ENCODE data around the gene NDUFB6. TPM values are rescaled to one million over a fixed set of nuclear protein-coding genes. Genes with fewer than 3 reads are reported as not detected.

NDUFB6 gene
- total RNA-seq, 1 donor from 2014 or later = 37.6 TPM

GRCh38 chr9:32571969-32572899, 725 bp downstream of the NDUFB6 start:
- no peaks in the 10 kb centered on the region for H3K9me3 ChIP-seq (ENCODE audit: control insufficient read depth in 3 of 3, low read length in 3 of 3)
- peaks cover 2 to 16% (median 3%) of the 10 kb centered on the region in 3 donors for H3K36me3 ChIP-seq (ENCODE audit: control insufficient read depth in 3 of 3, insufficient read depth in 3 of 3, low read length in 3 of 3)
- H3K27ac ChIP-seq (ENCODE audit: low read depth, low read length) = peak overlapping the region; percentile 87
- H3K27me3 ChIP-seq (ENCODE audit: control insufficient read depth in 3 of 3, insufficient read depth in 3 of 3, low read length in 3 of 3) = no peaks in the 10 kb centered on the region
- H3K4me1 ChIP-seq (ENCODE audit: control insufficient read depth in 3 of 3, insufficient read depth in 3 of 3, low read length in 3 of 3) = peaks cover 12 to 24% (median 19%) of the 10 kb centered on the region in 3 donors
- H3K9ac ChIP-seq (ENCODE audit: low read depth in 1 of 3, low read length in 3 of 3) = peak overlapping the region; percentile 94 to 97 (median 95)
- peak overlapping the region; percentile 86 to 98 (median 97) for H3K4me3 ChIP-seq (ENCODE audit: low read length in 3 of 3)

GRCh38 chr9:32570262-32570661, 2.7 kb downstream of the NDUFB6 start:
- Histone ChIP-seq H3K9me3 (ENCODE audit: control insufficient read depth in 3 of 3, low read length in 3 of 3) (no peaks in the 10 kb centered on the region), H3K9ac (ENCODE audit: low read depth in 1 of 3, low read length in 3 of 3) (no peak overlapping the region), H3K4me1 (ENCODE audit: control insufficient read depth in 3 of 3, insufficient read depth in 3 of 3, low read length in 3 of 3) (peaks cover 12 to 24% (median 19%) of the 10 kb centered on the region in 3 donors), H3K27ac (ENCODE audit: low read depth, low read length) (no peak overlapping the region), H3K36me3 (ENCODE audit: control insufficient read depth in 3 of 3, insufficient read depth in 3 of 3, low read length in 3 of 3) (peaks cover 12 to 27% (median 18%) of the 10 kb centered on the region in 3 donors), H3K4me3 (ENCODE audit: low read length in 3 of 3) (no peak overlapping the region), H3K27me3 (ENCODE audit: control insufficient read depth in 3 of 3, insufficient read depth in 3 of 3, low read length in 3 of 3) (no peaks in the 10 kb centered on the region)

DNA sequence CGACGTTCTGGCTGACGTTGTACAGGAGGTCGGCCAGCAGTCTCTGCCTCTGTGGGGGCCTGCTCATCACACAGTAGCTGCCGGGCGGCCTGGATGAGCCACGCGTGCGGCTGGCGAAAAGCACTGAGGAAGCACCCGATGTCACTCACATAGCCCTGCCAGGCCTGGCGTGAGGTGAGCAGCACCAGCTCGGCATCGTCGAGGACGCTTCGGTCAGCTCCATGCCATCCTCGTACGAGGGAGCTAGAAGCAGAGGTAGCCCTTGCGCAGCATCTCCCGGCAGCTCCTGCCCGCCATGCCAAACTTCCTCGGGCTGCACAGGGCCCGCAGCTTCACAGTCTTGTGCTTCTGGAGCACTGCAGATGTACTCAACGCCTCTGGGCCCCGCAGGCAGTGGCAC, 6.2 kb downstream of the NDUFB6 start:
- H3K27me3 ChIP-seq (ENCODE audit: control insufficient read depth in 3 of 3, insufficient read depth in 3 of 3, low read length in 3 of 3) = no peaks in the 10 kb centered on the region
- no peak overlapping the region for H3K27ac ChIP-seq (ENCODE audit: low read depth, low read length)
- no peak overlapping the region for H3K4me3 ChIP-seq (ENCODE audit: low read length in 3 of 3)
- H3K9me3 ChIP-seq (ENCODE audit: control insufficient read depth in 3 of 3, low read length in 3 of 3) = no peaks in the 10 kb centered on the region
- no peak overlapping the region for H3K9ac ChIP-seq (ENCODE audit: low read depth in 1 of 3, low read length in 3 of 3)
- peaks cover 2 to 14% (median 6%) of the 10 kb centered on the region in 3 donors for H3K4me1 ChIP-seq (ENCODE audit: control insufficient read depth in 3 of 3, insufficient read depth in 3 of 3, low read length in 3 of 3)
- H3K36me3 ChIP-seq (ENCODE audit: control insufficient read depth in 3 of 3, insufficient read depth in 3 of 3, low read length in 3 of 3) = peaks cover 16 to 34% (median 23%) of the 10 kb centered on the region in 3 donors

GRCh38 chr9:32565967-32566366, 7.0 kb downstream of the NDUFB6 start:
- no peak overlapping the region for H3K4me3 ChIP-seq (ENCODE audit: low read length in 3 of 3)
- H3K9me3 ChIP-seq (ENCODE audit: control insufficient read depth in 3 of 3, low read length in 3 of 3) = no peaks in the 10 kb centered on the region
- peaks cover 16 to 34% (median 23%) of the 10 kb centered on the region in 3 donors for H3K36me3 ChIP-seq (ENCODE audit: control insufficient read depth in 3 of 3, insufficient read depth in 3 of 3, low read length in 3 of 3)

DNA sequence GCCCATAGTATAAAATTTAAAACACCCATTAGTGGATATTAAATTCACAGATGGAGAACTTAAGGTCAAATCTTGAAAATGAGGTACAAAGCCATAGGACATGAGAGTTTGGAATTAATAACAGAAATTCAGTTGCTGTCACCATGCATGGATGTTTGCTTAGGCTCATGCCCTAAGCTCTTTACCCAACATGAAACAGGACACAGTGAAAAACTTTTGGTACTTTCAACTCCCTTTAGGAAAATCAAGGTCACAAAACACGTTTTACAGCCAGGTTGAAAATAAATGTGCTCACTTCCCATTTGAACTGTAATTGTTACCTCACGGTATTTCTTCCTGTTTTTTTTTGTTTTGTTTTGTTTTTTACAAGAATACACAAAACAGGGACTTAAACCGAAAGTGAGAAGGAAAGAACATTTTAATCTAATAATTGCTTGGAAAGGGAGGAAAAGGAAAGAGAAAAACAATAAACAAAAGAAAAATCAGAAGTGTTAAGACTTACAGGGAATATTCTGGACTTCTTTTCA, 14.5 kb downstream of the NDUFB6 start:
- Histone ChIP-seq H3K4me1 (ENCODE audit: control insufficient read depth in 3 of 3, insufficient read depth in 3 of 3, low read length in 3 of 3) (peaks cover 0 to 1% (median 0%) of the 10 kb centered on the region in 3 donors), H3K36me3 (ENCODE audit: control insufficient read depth in 3 of 3, insufficient read depth in 3 of 3, low read length in 3 of 3) (peaks cover 0 to 2% (median 0%) of the 10 kb centered on the region in 3 donors), H3K9me3 (ENCODE audit: control insufficient read depth in 3 of 3, low read length in 3 of 3) (no peaks in the 10 kb centered on the region), H3K4me3 (ENCODE audit: low read length in 3 of 3) (no peak overlapping the region), H3K27ac (ENCODE audit: low read depth, low read length) (no peak overlapping the region), H3K9ac (ENCODE audit: low read depth in 1 of 3, low read length in 3 of 3) (no peak overlapping the region), H3K27me3 (ENCODE audit: control insufficient read depth in 3 of 3, insufficient read depth in 3 of 3, low read length in 3 of 3) (no peaks in the 10 kb centered on the region)

More at GRCh38 chr9:32565967-32566366, 7.0 kb downstream of the NDUFB6 start:
- Histone ChIP-seq H3K9ac (ENCODE audit: low read depth in 1 of 3, low read length in 3 of 3) (no peak overlapping the region), H3K4me1 (ENCODE audit: control insufficient read depth in 3 of 3, insufficient read depth in 3 of 3, low read length in 3 of 3) (peaks cover 0 to 6% (median under 1%) of the 10 kb centered on the region in 3 donors), H3K27me3 (ENCODE audit: control insufficient read depth in 3 of 3, insufficient read depth in 3 of 3, low read length in 3 of 3) (no peaks in the 10 kb centered on the region), H3K27ac (ENCODE audit: low read depth, low read length) (no peak overlapping the region)

- peaks cover 10 to 19% (median 15%) of the 10 kb centered on the region in 3 donors for H3K4me1 ChIP-seq (ENCODE audit: control insufficient read depth in 3 of 3, insufficient read depth in 3 of 3, low read length in 3 of 3)
- H3K27me3 ChIP-seq (ENCODE audit: control insufficient read depth in 3 of 3, insufficient read depth in 3 of 3, low read length in 3 of 3) = no peaks in the 10 kb centered on the region
- H3K27ac ChIP-seq (ENCODE audit: low read depth, low read length) = no peak overlapping the region
- no peak overlapping the region for H3K9ac ChIP-seq (ENCODE audit: low read depth in 1 of 3, low read length in 3 of 3)
- H3K4me3 ChIP-seq (ENCODE audit: low read length in 3 of 3) = no peak overlapping the region
- no peaks in the 10 kb centered on the region for H3K9me3 ChIP-seq (ENCODE audit: control insufficient read depth in 3 of 3, low read length in 3 of 3)
- peaks cover 0 to 2% (median 0%) of the 10 kb centered on the region in 3 donors for H3K36me3 ChIP-seq (ENCODE audit: control insufficient read depth in 3 of 3, insufficient read depth in 3 of 3, low read length in 3 of 3)
These were observed 18.4 kb downstream of the NDUFB6 start for GRCh38 chr9:32554591-32554990.

DNA sequence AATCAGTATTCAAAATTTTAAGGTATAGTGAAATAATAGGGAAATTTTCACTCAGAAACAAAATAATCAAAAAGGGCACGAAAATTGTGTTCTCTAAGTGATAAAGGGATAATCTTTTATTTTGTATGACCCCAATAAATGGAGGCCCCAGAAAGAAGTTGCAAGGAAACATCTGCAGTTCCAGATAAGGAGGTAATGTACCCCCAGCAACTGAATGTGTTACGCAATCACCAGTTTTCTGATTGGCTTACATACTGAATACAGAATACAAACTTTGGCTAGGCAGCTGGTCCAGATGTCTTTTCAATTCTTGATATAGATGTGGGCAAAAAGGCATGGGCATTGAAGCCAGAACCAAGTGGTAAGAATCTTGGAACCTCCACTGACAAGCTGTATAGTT, 18.9 kb downstream of the NDUFB6 start:
- Histone ChIP-seq H3K9me3 (ENCODE audit: control insufficient read depth in 3 of 3, low read length in 3 of 3) (no peaks in the 10 kb centered on the region), H3K36me3 (ENCODE audit: control insufficient read depth in 3 of 3, insufficient read depth in 3 of 3, low read length in 3 of 3) (peaks cover 0 to 2% (median 0%) of the 10 kb centered on the region in 3 donors), H3K4me1 (ENCODE audit: control insufficient read depth in 3 of 3, insufficient read depth in 3 of 3, low read length in 3 of 3) (peaks cover 10 to 19% (median 15%) of the 10 kb centered on the region in 3 donors), H3K27me3 (ENCODE audit: control insufficient read depth in 3 of 3, insufficient read depth in 3 of 3, low read length in 3 of 3) (no peaks in the 10 kb centered on the region), H3K4me3 (ENCODE audit: low read length in 3 of 3) (no peak overlapping the region), H3K9ac (ENCODE audit: low read depth in 1 of 3, low read length in 3 of 3) (no peak overlapping the region), H3K27ac (ENCODE audit: low read depth, low read length) (no peak overlapping the region)

DNA sequence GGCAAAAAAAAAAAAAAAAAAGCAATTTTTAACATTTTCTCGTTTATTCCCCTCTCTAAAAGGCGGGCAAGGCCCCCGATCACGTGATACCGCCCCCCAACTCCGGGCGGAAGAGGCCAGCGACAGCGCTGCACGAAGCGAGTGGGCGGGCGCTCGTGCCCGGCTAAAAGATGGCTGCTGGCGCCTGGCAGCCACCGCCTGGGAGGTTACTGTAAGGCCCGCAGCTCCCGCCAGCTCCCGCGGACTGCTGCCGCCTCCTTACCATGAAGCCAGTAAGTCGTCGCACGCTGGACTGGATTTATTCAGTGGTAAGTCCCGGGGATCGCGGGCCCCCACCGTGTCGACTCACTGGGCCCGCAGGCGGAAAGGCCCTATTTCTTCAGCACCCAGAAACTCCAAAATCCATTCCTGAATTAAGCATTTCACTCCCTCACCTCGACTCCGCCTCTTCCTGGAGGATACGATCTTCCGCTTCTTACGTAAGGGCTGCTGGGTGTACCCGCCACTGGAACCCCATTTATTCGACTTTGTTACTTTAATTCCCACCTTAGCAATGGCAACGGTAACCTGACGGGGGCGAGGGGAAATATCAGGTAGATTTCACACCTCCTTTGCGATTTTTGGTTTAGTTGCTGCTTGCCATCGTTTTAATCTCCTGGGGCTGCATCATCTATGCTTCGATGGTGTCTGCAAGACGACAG, 20.6 kb downstream of the NDUFB6 start, which contains the start of the genes SMIM27 and TOPORS:
TSS of gene SMIM27 (plus strand) at position 156 of the 701 bp plus-strand sequence. CDS start at position 264, 108 bp downstream.
TSS of gene TOPORS (minus strand) at position 415 of the 701 bp plus-strand sequence. CDS start at position 265, 150 bp downstream.
- Histone ChIP-seq H3K9ac (ENCODE audit: low read depth in 1 of 3, low read length in 3 of 3) (peak within 1 kb of the TSS; percentile 91 to 92 (median 92)), H3K27ac (ENCODE audit: low read depth, low read length) (peak within 1 kb of the TSS; percentile 91), H3K36me3 (ENCODE audit: control insufficient read depth in 3 of 3, insufficient read depth in 3 of 3, low read length in 3 of 3) (no peaks in the 10 kb centered on the region), H3K27me3 (ENCODE audit: control insufficient read depth in 3 of 3, insufficient read depth in 3 of 3, low read length in 3 of 3) (no peaks in the 10 kb centered on the region), H3K4me3 (ENCODE audit: low read length in 3 of 3) (peak within 1 kb of the TSS; percentile 90 to 96 (median 92)), H3K9me3 (ENCODE audit: control insufficient read depth in 3 of 3, low read length in 3 of 3) (no peaks in the 10 kb centered on the region), H3K4me1 (ENCODE audit: control insufficient read depth in 3 of 3, insufficient read depth in 3 of 3, low read length in 3 of 3) (peaks cover 10 to 19% (median 15%) of the 10 kb centered on the region in 3 donors)

DNA sequence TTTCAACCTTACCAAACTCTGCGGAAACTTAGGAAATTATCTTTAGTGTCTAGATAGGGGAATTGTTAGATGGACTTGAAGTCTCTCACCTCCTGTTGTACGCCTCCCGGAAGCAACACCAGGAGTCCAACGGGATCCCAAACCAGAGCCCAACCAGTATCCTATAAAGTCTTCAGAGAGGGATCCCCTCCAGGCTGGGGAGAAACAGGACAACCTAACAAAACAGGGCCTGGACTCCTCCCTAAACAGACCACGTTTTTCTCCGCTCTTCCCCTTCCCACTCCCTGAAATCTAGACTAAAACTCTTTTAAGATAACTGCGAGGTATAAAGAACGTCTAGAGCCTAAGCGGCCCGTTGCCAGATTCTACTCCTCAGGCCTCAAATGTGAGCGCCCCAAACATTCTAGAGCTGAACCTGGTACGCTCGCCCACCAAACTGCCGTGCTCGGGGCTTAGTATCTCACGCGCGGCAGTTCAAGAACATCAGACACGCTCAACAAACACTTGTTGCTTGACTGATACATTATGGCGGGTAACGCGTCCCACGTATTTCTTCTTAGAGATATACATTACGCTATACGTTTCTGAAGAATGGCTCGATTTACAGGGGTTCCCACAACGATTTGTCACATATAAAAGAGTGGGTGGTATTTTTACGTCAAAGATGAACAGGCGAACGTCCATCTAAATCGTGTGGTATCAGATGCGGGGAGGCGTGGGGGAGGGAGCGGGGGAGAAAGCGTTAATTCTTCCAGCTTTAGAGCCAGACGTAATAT, 21.5 kb downstream of the NDUFB6 start:
- H3K27me3 ChIP-seq (ENCODE audit: control insufficient read depth in 3 of 3, insufficient read depth in 3 of 3, low read length in 3 of 3) = no peaks in the 10 kb centered on the region
- H3K4me3 ChIP-seq (ENCODE audit: low read length in 3 of 3) = peak overlapping the region; percentile 90 to 96 (median 92)
- H3K27ac ChIP-seq (ENCODE audit: low read depth, low read length) = peak overlapping the region; percentile 91
- peaks cover 10 to 19% (median 15%) of the 10 kb centered on the region in 3 donors for H3K4me1 ChIP-seq (ENCODE audit: control insufficient read depth in 3 of 3, insufficient read depth in 3 of 3, low read length in 3 of 3)
- peak overlapping the region; percentile 91 to 92 (median 92) for H3K9ac ChIP-seq (ENCODE audit: low read depth in 1 of 3, low read length in 3 of 3)
- H3K9me3 ChIP-seq (ENCODE audit: control insufficient read depth in 3 of 3, low read length in 3 of 3) = no peaks in the 10 kb centered on the region
- H3K36me3 ChIP-seq (ENCODE audit: control insufficient read depth in 3 of 3, insufficient read depth in 3 of 3, low read length in 3 of 3) = peaks cover 0 to 2% (median 0%) of the 10 kb centered on the region in 3 donors

Measured in skeletal muscle tissue (tissue), 4 donors.